Right lobe of liver (tissue), 4 donors: ENCODE measurements around the gene NDFIP2.

Experiments used
- CTCF ChIP-seq, 4 donors: fragments of 200-600 bp in 3 of 4; fragments of 450-650 bp in 1 of 4; IDR thresholded peaks; one replicate each; pipeline versions ENCODE4 v1.5.1 to v1.8.0; 2016 to 2022; ENCODE audit warnings: antibody characterized with exemption in 4 of 4, mild to moderate bottlenecking in 2 of 4
- POLR2A ChIP-seq: fragments of 450-650 bp; IDR thresholded peaks from one replicate; pipeline ENCODE4 v1.6.1; 2017; ENCODE audit warnings: antibody characterized with exemption, mild to moderate bottlenecking
- donor health status: DM: no; HTN: no; CAD: no.
- donor health status: DM: no; HTN: no; CAD: no.
- donor health status: DM: no; HTN: yes; CAD: no.

- no peak for TF ChIP-seq CTCF (IDR thresholded peaks at IDR 0.05)
- TF ChIP-seq POLR2A: no peak
Observed at GRCh38 chr13:79528759-79529191, 47.8 kb downstream of the NDFIP2 start.
